Esophagus muscularis mucosa (tissue), 3 donors: ENCODE measurements around the gene C1orf185.

Experiments used
- CTCF ChIP-seq, 3 experiments: fragments of 200-600 bp in 2 of 3; fragments of 450-650 bp in 1 of 3; sonication (generic) in 2 of 3; IDR thresholded peaks; one replicate each; pipeline ENCODE4 v1.5.1; 2017 to 2019; ENCODE audit warnings: antibody characterized with exemption in 3 of 3, mild to moderate bottlenecking in 2 of 3, moderate library complexity in 1 of 3
- POLR2AphosphoS5 ChIP-seq, 2 donors: sonication (generic); formaldehyde crosslinking; IDR thresholded peaks; one replicate each; pipeline ENCODE4 v1.6.1; 2017; ENCODE audit warnings: antibody characterized with exemption in 2 of 2

GRCh38 chr1:51070640-51071039 lies 31.4 kb upstream of the C1orf185 start:
- TF ChIP-seq CTCF (IDR thresholded peaks at IDR 0.05) (no peak), POLR2AphosphoS5 (IDR thresholded peaks at IDR 0.05) (no peak)
